Activated naive CD8-positive, alpha-beta T cell treated with anti-CD3 and anti-CD28 coated beads, Interleukin-2, amount 10 ng/mL, durations not matched to agents 7 days and 5 days (primary cell): ENCODE data around the gene CCBE1. TPM values are rescaled to one million over a fixed set of nuclear protein-coding genes. Genes with fewer than 3 reads are reported as not detected.
"Not testable (repeated sequence)": the region's sequence is repeated elsewhere in the genome, so short reads cannot be mapped to it uniquely, and the experiment has no call there.

Source experiments
- ATAC-seq: fragments of 150-1000 bp; cut with Tn5 transposase; one replicate; pipeline ENCODE4 v1.10.0; 2021; ENCODE audit warnings: low read depth, moderate library complexity
- POLR2A ChIA-PET: fragments of 350-600 bp; sonication (Branson Sonifier 250); formaldehyde crosslinking; loops from one replicate; lab custom pipeline; 2021; ENCODE audit warnings: antibody characterized with exemption; lab: Charles Lee
- DNase-seq: peaks from one replicate; pipeline ENCODE4 v3.0.0; 2021
- H3K27ac Mint-ChIP-seq: one replicate; pipeline ENCODE4 v1.8.0; 2022; ENCODE audit warnings: mild to moderate bottlenecking, mixed read lengths
- H3K27me3 Mint-ChIP-seq: one replicate; pipeline ENCODE4 v1.8.0; 2022; ENCODE audit warnings: mild to moderate bottlenecking, moderate library complexity, mixed read lengths
- H3K36me3 Mint-ChIP-seq: one replicate; pipeline ENCODE4 v1.8.0; 2021; ENCODE audit warnings: mild to moderate bottlenecking, mixed read lengths
- H3K4me1 Mint-ChIP-seq: one replicate; pipeline ENCODE4 v1.8.0; 2021; ENCODE audit warnings: mixed read lengths
- H3K4me3 Mint-ChIP-seq: one replicate; pipeline ENCODE4 v1.8.0; 2022; ENCODE audit warnings: mild to moderate bottlenecking, moderate library complexity, mixed read lengths
- H3K9me3 Mint-ChIP-seq: one replicate; pipeline ENCODE4 v1.8.0; 2021; ENCODE audit warnings: mixed read lengths
- total RNA-seq, 2 experiments: library from RNA; stranded (reverse); gene quantifications; one replicate each; pipeline ENCODE4 v1.2.3, GENCODE V29; 2021

CCBE1 gene
- total RNA-seq, 2 experiments from 2014 or later: not detected

GRCh38 chr18:59520562-59521355 is 176.5 kb downstream of the CCBE1 start:
- Mint-ChIP-seq H3K4me1 (no peaks in the 10 kb centered on the region), H3K4me3 (no peak overlapping the region), H3K36me3 (no peaks in the 10 kb centered on the region), H3K27ac (no peak overlapping the region), H3K9me3 (peaks cover 1% of the 10 kb centered on the region), H3K27me3 (no peaks in the 10 kb centered on the region)
- no peak for ATAC-seq
- POLR2A ChIA-PET: no interaction called here
- no peak for DNase-seq

- peaks cover 4% of the 10 kb centered on the region for H3K27me3 Mint-ChIP-seq
- no peak overlapping the region for H3K4me3 Mint-ChIP-seq
- POLR2A ChIA-PET: no interaction called here
- DNase-seq (no peak), ATAC-seq (no peak)
- H3K27ac Mint-ChIP-seq: no peak overlapping the region
- no peaks in the 10 kb centered on the region for H3K36me3 Mint-ChIP-seq
- H3K4me1 Mint-ChIP-seq: no peaks in the 10 kb centered on the region
- peaks cover 1% of the 10 kb centered on the region for H3K9me3 Mint-ChIP-seq
Observed at GRCh38 chr18:59518705-59519104, 178.5 kb downstream of the CCBE1 start.

GRCh38 chr18:59517446-59518165 is 179.6 kb downstream of the CCBE1 start:
- DNase-seq (no peak), ATAC-seq (no peak)
- Mint-ChIP-seq H3K9me3 (peaks cover 1% of the 10 kb centered on the region), H3K4me1 (no peaks in the 10 kb centered on the region), H3K4me3 (no peak overlapping the region), H3K27ac (no peak overlapping the region), H3K36me3 (no peaks in the 10 kb centered on the region), H3K27me3 (peaks cover 4% of the 10 kb centered on the region)
- POLR2A ChIA-PET: no interaction called here

GRCh38 chr18:59516356-59517155 is 180.7 kb downstream of the CCBE1 start:
- no peak for ATAC-seq
- Mint-ChIP-seq H3K27me3 (peaks cover 4% of the 10 kb centered on the region), H3K4me3 (no peak overlapping the region), H3K4me1 (no peaks in the 10 kb centered on the region), H3K36me3 (no peaks in the 10 kb centered on the region), H3K9me3 (peaks cover 1% of the 10 kb centered on the region), H3K27ac (no peak overlapping the region)
- DNase-seq: no peak
- POLR2A ChIA-PET: no interaction called here

- POLR2A ChIA-PET, H3K4me1 Mint-ChIP-seq, H3K27ac Mint-ChIP-seq, ATAC-seq, H3K9me3 Mint-ChIP-seq, H3K27me3 Mint-ChIP-seq, DNase-seq, H3K36me3 Mint-ChIP-seq, H3K4me3 Mint-ChIP-seq: not testable (repeated sequence)
Observed at GRCh38 chr18:59515956-59516355, 181.3 kb downstream of the CCBE1 start.

- Mint-ChIP-seq H3K9me3 (peaks cover 1% of the 10 kb centered on the region), H3K36me3 (no peaks in the 10 kb centered on the region), H3K4me3 (no peak overlapping the region), H3K27ac (no peak overlapping the region), H3K27me3 (peaks cover 4% of the 10 kb centered on the region), H3K4me1 (no peaks in the 10 kb centered on the region)
- no peak for ATAC-seq
- no peak for DNase-seq
- POLR2A ChIA-PET: no interaction called here
Observed at GRCh38 chr18:59515147-59515546, 182.1 kb downstream of the CCBE1 start.

GRCh38 chr18:59514203-59514602 is 183.0 kb downstream of the CCBE1 start:
- no peak overlapping the region for H3K27ac Mint-ChIP-seq
- H3K27me3 Mint-ChIP-seq: peaks cover 4% of the 10 kb centered on the region
- H3K36me3 Mint-ChIP-seq: no peaks in the 10 kb centered on the region
- ATAC-seq (no peak), DNase-seq (no peak)
- H3K4me1 Mint-ChIP-seq: no peaks in the 10 kb centered on the region
- POLR2A ChIA-PET: no interaction called here
- no peak overlapping the region for H3K4me3 Mint-ChIP-seq
- peaks cover 1% of the 10 kb centered on the region for H3K9me3 Mint-ChIP-seq

GRCh38 chr18:59512025-59512755 is 185.0 kb downstream of the CCBE1 start:
- H3K27ac Mint-ChIP-seq: no peak overlapping the region
- no peak for ATAC-seq
- no peaks in the 10 kb centered on the region for H3K9me3 Mint-ChIP-seq
- no peaks in the 10 kb centered on the region for H3K36me3 Mint-ChIP-seq
- H3K4me1 Mint-ChIP-seq: no peaks in the 10 kb centered on the region
- DNase-seq: no peak
- peaks cover 4% of the 10 kb centered on the region for H3K27me3 Mint-ChIP-seq
- POLR2A ChIA-PET: no interaction called here
- no peak overlapping the region for H3K4me3 Mint-ChIP-seq

GRCh38 chr18:59509481-59510442 is 187.5 kb downstream of the CCBE1 start:
- H3K27ac Mint-ChIP-seq: no peak overlapping the region
- H3K4me3 Mint-ChIP-seq: no peak overlapping the region
- H3K27me3 Mint-ChIP-seq: peaks cover 3% of the 10 kb centered on the region
- no peaks in the 10 kb centered on the region for H3K36me3 Mint-ChIP-seq
- DNase-seq (no peak), ATAC-seq (no peak)
- POLR2A ChIA-PET: no interaction called here
- no peaks in the 10 kb centered on the region for H3K9me3 Mint-ChIP-seq
- H3K4me1 Mint-ChIP-seq: no peaks in the 10 kb centered on the region

GRCh38 chr18:59505356-59505755 is 191.9 kb downstream of the CCBE1 start:
- no peaks in the 10 kb centered on the region for H3K4me1 Mint-ChIP-seq
- H3K9me3 Mint-ChIP-seq: no peaks in the 10 kb centered on the region
- DNase-seq (no peak), ATAC-seq (no peak)
- H3K4me3 Mint-ChIP-seq: no peak overlapping the region
- H3K27ac Mint-ChIP-seq: no peak overlapping the region
- POLR2A ChIA-PET: no interaction called here
- peaks cover 2% of the 10 kb centered on the region for H3K27me3 Mint-ChIP-seq
- H3K36me3 Mint-ChIP-seq: no peaks in the 10 kb centered on the region

- H3K9me3 Mint-ChIP-seq: peaks cover 1% of the 10 kb centered on the region
- ATAC-seq: no peak
- DNase-seq: no peak
- H3K27ac Mint-ChIP-seq: no peak overlapping the region
- no peak overlapping the region for H3K4me3 Mint-ChIP-seq
- no peaks in the 10 kb centered on the region for H3K4me1 Mint-ChIP-seq
- no peaks in the 10 kb centered on the region for H3K36me3 Mint-ChIP-seq
- POLR2A ChIA-PET: no interaction called here
- H3K27me3 Mint-ChIP-seq: peaks cover 2% of the 10 kb centered on the region
Observed at GRCh38 chr18:59502274-59503175, 194.7 kb downstream of the CCBE1 start.
